Measurements from ENCODE around the gene SDHD.
"Not testable (repeated sequence)": the region's sequence is repeated elsewhere in the genome, so short reads cannot be mapped to it uniquely, and the experiment has no call there.

Gene SDHD

GRCh38 chr11:112086422-112087191, at the start of gene SDHD, which contains the start of gene TIMM8B:
Gene SDHD, plus strand, starts transcription at chr11:112086873. Its CDS starts 35 bp downstream, at chr11:112086908.
Gene TIMM8B, minus strand, starts transcription at chr11:112086756. Its CDS starts 33 bp downstream, at chr11:112086723.
- DNase-seq (ENCODE audit: low spot score) = peak; percentile 99

DNA sequence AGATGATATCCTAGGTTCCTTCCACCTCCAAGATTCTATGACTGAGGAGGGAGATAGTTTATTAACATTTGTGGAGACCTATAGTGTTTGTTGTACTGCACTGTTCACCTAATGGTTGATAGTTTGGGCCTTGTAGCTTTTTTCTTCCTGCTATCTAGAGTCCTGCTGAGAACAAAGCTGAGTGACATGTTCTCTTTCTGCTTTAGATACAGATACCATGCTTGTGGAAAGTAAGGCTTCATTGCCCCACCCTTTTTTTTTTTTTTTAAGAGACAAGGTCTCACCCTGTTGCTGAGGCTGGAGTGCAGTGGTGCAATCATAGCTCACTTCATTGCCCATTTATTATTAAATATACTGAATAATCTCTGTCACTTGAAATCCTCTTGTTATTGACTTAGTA, 49.1 kb upstream of the SDHD start:
- DNase-seq (ENCODE audit: low spot score) = no peak

- DNase-seq (ENCODE audit: low spot score) = no peak
Observed at GRCh38 chr11:112042161-112042960, 44.3 kb upstream of the SDHD start.

- DNase-seq (ENCODE audit: low spot score) = no peak
Observed at GRCh38 chr11:112042961-112043304, 43.7 kb upstream of the SDHD start.

- no peak for DNase-seq (ENCODE audit: low spot score)
Observed at GRCh38 chr11:112044961-112045360, 41.7 kb upstream of the SDHD start.

DNA sequence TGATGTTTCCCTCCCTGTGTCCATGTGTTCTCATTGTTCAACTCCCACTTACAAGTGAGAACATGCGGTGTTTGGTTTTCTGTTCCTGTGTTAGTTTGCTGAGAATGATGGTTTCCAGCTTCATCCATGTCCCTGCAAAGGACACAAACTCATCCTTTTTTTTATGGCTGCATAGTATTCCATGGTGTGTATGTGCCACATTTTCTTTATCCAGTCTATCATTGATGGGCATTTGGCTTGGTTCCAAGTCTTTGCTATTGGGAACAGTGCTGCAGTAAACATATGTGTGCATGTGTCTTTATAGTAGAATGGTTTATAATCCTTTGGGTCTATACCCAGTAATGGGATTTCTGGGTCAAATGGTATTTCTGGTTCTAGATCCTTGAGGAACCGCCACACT, 40.0 kb upstream of the SDHD start:
- not testable (repeated sequence) for DNase-seq (ENCODE audit: low spot score)

DNA sequence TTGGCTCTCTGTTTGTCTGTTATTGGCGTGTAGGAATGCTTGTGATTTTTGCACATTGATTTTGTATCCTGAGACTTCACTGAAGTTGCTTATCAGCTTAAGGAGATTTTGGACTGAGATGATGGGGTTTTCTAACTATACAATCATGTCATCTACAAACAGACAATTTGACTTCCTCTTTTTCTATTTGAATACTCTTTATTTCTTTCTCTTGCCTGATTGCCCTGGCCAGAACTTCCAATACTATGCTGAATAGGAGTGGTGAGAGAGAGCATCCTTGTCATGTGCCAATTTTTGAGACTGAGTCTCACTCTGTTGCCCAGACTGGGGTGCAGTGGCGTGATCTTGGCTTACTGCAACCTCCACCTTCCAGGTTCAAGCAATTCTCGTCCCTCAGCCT, 38.4 kb upstream of the SDHD start:
- not testable (repeated sequence) for DNase-seq (ENCODE audit: low spot score)

DNA sequence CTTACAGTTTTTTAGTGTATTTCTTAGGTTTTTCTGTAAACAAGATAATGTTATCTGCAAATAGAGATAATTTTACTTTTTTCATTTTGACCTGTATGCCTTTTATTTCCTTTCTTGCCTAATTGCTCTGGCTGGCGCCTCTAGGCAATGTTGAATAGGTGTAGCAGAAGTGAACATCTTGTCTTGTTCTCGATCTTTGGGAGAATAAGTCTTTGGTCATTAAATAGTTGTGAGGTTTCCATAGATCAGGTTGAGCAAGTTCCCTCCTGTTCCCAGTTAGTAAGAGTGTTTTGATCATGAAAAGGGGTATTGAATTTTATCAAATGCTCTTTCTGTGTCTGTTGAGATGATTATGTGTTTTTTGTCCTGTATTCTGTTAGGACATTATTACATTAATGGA, 36.9 kb upstream of the SDHD start:
- DNase-seq (ENCODE audit: low spot score) = no peak

DNA sequence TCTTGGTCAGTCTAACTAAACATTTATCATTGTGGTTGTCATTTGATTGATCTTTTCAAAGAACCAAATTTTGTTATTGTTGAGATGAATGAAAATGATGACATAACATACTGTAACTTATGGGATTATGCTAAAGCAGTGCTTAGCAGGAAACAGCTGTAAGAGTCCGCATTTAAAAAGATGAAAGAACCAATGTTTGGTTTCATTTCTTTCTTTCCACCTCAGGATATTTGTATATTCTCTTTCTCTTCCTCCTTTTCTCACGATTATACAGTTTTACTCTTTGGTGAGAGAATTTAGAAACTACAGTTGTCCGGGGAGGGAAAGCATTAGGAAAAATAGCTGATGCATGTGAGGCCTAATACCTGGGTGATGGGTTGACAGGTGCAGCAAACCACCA, 36.0 kb upstream of the SDHD start:
- no peak for DNase-seq (ENCODE audit: low spot score)

DNA sequence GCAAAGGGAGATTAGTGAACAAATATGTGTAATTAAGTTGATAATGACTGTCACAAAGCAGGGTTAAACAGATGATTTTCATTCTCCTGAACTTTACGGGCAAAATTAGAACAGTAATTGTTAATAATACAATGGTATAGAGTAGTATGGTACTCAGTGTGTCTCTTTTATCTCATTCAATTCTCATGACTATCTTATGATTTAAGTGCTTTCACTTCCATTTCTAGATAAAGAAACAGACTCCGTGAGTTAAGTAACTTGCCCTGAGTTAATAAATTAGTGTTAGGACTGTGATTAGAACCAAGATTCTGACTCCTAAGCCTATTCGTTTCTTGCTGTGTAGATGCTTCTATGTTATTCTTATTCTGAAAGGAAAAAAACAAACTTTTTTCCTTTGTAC, 34.9 kb upstream of the SDHD start:
- DNase-seq (ENCODE audit: low spot score) = no peak

DNA sequence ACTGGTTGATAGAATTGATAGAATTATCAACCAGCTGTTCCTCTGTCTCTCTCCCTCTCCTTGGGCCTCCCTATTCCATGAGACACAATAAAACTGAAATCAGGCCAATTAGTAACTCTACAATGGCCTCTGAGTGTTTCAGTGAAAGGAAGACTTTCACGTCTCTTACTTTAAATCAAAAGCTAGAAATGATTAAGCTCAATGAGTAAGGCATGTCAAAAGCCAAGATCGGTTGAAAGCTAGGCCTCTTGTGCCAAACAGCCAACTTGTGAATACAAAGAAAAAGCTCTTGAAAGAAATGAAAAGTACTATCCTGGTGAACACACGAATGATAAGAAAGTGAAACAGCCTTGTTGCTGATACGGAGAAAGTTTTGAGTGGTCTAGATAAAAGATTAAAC, 29.5 kb upstream of the SDHD start:
- DNase-seq (ENCODE audit: low spot score) = no peak

DNA sequence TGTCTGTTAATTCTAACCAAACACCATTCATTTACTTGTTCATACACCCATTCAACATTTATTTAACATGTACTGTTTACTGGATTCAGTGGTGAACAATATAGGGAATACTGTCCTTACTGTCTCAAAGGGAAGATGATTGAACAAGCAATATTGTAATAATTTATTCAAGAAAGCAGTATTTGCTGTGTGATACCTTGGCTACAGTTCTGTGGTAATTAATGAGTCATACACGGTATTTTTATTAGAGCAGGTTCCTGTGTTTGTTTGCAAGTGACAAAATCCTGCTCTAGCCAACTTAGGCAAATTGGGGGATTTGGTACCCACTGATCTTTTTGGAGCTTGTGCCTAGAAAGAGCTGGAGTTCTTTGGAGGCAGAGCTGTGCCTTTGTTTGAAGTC, 28.6 kb upstream of the SDHD start:
- DNase-seq (ENCODE audit: low spot score) = no peak

DNA sequence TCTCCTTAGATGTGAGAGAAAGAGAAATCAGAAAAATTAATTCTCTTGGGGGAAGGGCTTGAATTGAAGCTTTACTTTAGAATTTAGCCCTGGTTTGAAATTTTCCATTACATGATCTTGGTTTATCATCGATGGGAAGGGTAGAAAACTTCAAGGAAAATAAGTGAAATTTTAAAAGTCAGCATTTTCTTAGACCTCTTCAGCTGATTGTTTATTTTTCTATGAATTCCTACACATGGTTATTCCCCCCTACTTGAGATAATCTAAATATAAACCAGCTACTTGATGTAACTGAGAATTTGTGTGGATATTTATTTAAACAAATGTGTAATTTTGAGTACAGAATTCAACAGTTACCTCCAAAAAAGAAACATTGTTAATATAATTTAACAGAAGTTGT, 23.8 kb upstream of the SDHD start:
- DNase-seq (ENCODE audit: low spot score) = no peak

DNA sequence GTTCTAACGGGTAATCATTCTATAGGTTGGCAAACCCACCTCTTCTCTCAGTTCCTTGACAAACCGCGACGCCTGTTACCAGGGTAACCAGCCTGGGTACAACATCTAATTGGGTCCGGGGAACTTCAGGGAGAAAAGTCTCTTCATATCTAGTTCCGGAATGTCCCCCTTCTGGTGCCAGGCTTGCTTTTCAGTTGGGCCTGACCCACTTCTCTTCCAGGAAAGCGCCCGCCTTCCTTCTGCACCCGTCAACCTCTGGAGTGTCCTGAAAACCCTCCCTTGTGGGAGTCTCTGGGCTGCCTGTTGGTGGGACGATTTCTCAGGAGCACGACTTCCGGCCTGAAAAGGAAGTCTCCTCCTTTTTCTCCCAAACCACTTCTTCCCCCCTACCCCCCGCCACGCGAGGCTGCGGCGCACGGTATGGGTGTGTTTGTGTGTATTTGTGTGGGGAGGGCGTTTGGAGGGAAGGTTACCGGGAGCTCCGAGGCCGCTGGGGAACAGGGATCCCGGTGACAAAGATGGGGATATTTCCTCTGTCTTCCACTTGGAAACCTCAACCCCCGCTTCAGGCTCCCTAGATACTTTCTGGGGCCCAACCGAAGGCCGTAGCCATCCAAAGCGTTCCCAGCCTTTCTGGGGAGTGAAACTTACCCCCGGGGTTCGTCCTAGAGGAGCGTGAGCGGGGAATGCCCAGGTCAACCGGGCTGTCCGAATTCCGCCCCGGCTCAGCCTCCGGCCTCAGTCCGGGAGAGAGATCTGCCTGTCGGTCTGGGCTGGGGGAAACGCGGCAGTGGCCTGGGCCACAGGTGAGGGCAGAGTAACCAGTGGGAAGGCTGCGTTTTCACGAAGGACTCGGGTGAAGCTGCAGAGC, 12.5 kb upstream of the SDHD start, which contains the start of the genes NKAPD1 and PIH1D2:
TSS of gene NKAPD1 (plus strand) at position 359 of the 871 bp plus-strand sequence. CDS start 1,276 bp downstream, outside the sequence.
TSS of gene PIH1D2 (minus strand) at position 77 of the 871 bp plus-strand sequence. CDS start 843 bp downstream, outside the sequence.
- DNase-seq (ENCODE audit: low spot score) = peak; percentile 89

DNA sequence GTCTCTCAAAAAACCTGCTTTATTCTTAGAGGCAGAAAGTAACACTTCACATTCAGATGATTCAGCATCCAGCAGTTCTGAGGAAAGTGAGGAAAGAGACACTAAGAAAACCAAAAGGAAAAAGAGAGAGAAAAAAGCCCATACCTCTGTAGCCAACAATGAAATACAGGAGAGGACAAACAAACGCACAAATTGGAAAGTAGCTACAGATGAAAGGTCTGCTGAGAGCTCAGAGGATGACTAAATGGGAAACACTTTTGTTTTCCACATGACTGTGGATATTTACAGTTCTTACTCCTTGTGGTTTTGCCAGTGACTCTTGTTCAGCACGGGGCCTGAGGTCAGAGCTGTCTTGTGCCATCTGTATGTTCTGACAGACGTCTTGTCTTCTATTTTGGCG, 3.9 kb upstream of the SDHD start:
- DNase-seq (ENCODE audit: low spot score) = no peak

- no peak for DNase-seq (ENCODE audit: low spot score)
Observed at GRCh38 chr11:112085822-112086421, 751 bp upstream of the SDHD start.

DNA sequence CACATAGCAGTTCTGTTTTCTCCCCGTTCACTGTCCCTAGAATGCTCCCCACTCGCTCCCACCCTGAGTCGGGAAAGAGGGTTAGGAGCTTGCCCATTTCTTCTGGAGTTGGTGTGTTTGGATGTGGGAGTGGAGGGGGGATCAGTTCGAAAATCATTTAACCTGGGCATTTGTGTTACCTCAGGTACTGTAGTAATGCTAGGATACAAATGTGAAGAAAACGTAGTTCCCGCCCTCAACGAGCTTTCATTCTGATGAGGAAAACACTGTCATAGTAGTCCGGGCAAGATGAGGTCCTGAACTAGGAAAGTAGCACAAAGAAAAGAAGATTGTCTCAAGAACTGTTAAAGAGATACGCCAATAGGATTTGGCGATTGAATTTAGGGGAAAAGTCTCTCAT, 539 bp downstream of the SDHD start:
- no peak for DNase-seq (ENCODE audit: low spot score)

GRCh38 chr11:112095302-112095701, 8.6 kb downstream of the SDHD start:
- DNase-seq (ENCODE audit: low spot score) = not testable (repeated sequence)

DNA sequence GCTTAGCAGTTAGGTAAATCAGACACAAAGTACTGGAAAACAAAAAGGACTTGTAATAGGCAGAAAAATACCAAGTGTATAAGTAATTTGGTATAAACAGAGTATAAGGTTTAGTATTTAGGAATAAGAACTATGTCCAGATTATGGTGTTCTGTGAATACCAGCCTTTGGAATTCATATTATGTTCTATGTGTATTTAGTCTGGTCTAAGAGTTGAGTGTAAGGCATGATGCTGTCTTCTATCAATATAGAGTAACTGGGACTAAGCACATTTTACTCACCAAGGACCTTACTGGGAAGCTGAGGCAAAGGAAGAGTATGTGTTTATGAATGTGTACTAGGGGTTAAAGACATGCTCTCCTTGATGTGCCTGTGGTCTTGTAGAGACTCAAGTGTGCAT, 9.5 kb downstream of the SDHD start:
- no peak for DNase-seq (ENCODE audit: low spot score)

GRCh38 chr11:112097734-112098528, 11.3 kb downstream of the SDHD start:
- DNase-seq (ENCODE audit: low spot score) = no peak

- DNase-seq (ENCODE audit: low spot score) = no peak
Observed at GRCh38 chr11:112100462-112100861, 13.8 kb downstream of the SDHD start.
